Measurements from ENCODE around the gene ALAD.
A peak's percentile ranks its signal among the peaks of the same experiment; 100 is the strongest.
"Not testable (repeated sequence)": the region's sequence is repeated elsewhere in the genome, so short reads cannot be mapped to it uniquely, and the experiment has no call there.

ALAD gene

DNA sequence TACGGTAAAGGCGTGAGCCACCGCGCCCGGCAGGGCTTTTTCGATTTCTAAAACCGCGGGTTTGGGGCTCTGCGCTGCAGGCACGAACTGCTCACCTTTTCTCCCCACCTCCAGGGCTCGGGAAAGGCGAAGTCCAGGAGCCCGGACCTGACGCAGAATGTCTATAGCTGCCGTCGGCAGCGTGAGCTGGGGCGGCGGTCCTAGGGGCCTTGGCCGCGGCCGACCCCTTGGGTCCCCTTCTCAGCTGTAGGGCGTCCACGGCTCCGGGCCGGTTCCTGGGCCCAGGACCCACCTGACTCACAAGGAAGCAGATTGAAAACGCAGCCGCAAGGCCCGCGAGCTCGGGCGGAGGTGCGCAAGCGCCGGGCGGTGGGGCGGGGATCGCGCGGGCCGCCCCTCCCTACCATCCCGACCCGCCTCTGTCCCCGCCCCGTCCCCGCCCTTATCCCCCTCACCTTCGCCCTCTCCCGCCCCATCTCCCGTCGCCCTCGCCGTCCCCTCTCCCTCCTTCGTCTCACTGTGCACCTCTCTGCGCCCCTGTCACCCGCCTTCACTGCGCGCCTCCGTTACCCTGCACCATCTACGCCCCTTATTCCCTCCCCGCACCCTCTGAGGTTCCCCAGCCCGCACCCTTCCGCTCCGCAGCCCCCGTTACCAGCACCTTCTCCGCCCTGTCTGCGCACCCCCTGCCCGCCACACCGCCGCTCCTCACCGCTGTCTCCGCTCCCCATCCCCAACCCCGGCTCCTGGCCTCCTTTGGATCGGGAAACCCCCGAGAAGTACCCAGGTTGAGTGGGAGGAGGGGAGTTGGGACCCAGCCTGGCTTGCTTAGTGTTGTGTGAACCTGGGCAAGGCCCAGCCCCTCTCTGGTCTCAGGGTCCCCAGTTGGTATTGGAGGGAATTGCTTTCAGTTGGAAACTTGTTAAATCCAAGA lies 24.2 kb downstream of the ALAD start, which contains the start of gene HDHD3:
Gene HDHD3 (minus strand): TSS at position 353 of the 934 bp plus-strand sequence. CDS start 2,632 bp downstream, outside the sequence.
- TF ChIP-seq JUND (IDR thresholded peaks at IDR 0.05; ENCODE audit: low read depth), result no peak
- in situ Hi-C loops (cut with HindIII; ENCODE audit: low pct_unique_long_range_greater_than_20kb, low sequenced_read_pairs), result no loop called here
- DNase-seq (ENCODE audit: low read depth in 1 of 2, low spot score in 1 of 2), result peak; percentile 79 to 88

GRCh38 chr9:113375057-113376023 lies 25.7 kb downstream of the ALAD start:
- TF ChIP-seq JUND (IDR thresholded peaks at IDR 0.05; ENCODE audit: low read depth), result no peak
- no peak for DNase-seq (ENCODE audit: low read depth in 1 of 2, low spot score in 1 of 2)
- in situ Hi-C loops (cut with HindIII; ENCODE audit: low pct_unique_long_range_greater_than_20kb, low sequenced_read_pairs), result no loop called here

- no peak for DNase-seq (ENCODE audit: low read depth in 1 of 2, low spot score in 1 of 2)
Observed at GRCh38 chr9:113373676-113374392, 27.2 kb downstream of the ALAD start.

DNA sequence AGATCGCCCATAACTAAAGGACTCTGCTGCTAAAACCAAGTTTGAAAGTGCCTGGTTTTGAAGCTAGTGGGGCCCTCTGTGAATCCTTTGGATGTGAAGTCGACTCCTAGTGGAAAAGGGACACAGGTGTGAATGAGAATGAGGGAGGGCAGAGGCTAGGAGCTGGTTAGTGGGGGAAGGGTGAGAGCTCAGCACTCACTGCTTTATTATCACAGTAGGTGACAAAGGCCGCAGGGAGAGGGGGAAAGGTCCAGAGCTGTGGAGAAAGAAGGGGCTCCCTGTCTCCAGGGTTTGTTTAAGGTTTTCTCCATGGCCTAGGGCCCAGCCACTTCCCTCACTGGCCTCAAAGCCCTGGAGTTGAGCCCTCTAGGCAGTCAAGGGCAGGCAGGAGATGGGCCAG lies 27.8 kb downstream of the ALAD start:
- in situ Hi-C loops (cut with HindIII; ENCODE audit: low pct_unique_long_range_greater_than_20kb, low sequenced_read_pairs), result no loop called here
- TF ChIP-seq JUND (IDR thresholded peaks at IDR 0.05; ENCODE audit: low read depth), result no peak

More at GRCh38 chr9:113373676-113374392, 27.2 kb downstream of the ALAD start:
- in situ Hi-C loops (cut with HindIII; ENCODE audit: low pct_unique_long_range_greater_than_20kb, low sequenced_read_pairs), result no loop called here
- no peak for TF ChIP-seq JUND (IDR thresholded peaks at IDR 0.05; ENCODE audit: low read depth)

GRCh38 chr9:113372059-113372458 lies 29.0 kb downstream of the ALAD start:
- in situ Hi-C loops (cut with HindIII; ENCODE audit: low pct_unique_long_range_greater_than_20kb, low sequenced_read_pairs), result no loop called here
- DNase-seq (ENCODE audit: low read depth in 1 of 2, low spot score in 1 of 2), result no peak
- no peak for TF ChIP-seq JUND (IDR thresholded peaks at IDR 0.05; ENCODE audit: low read depth)

More for the DNA sequence above, 27.8 kb downstream of the ALAD start:
- no peak for DNase-seq (ENCODE audit: low read depth in 1 of 2, low spot score in 1 of 2)

GRCh38 chr9:113370806-113371325 lies 30.2 kb downstream of the ALAD start:
- no peak for DNase-seq (ENCODE audit: low read depth in 1 of 2, low spot score in 1 of 2)
- no peak for TF ChIP-seq JUND (IDR thresholded peaks at IDR 0.05; ENCODE audit: low read depth)
- in situ Hi-C loops (cut with HindIII; ENCODE audit: low pct_unique_long_range_greater_than_20kb, low sequenced_read_pairs), result no loop called here

DNA sequence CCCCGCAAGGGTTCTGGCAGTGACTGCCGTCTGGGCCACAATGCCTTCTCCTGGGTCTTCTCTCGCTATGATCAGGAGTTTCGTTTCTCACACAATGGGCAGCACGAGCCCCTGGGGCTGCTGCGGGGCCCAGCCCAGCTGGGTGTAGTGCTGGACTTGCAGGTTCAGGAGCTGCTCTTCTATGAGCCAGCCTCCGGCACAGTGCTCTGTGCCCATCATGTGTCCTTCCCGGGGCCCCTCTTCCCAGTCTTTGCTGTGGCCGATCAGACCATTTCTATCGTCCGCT lies 31.3 kb downstream of the ALAD start:
- in situ Hi-C loops (cut with HindIII; ENCODE audit: low pct_unique_long_range_greater_than_20kb, low sequenced_read_pairs), result no loop called here
- TF ChIP-seq JUND (IDR thresholded peaks at IDR 0.05; ENCODE audit: low read depth), result no peak
- no peak for DNase-seq (ENCODE audit: low read depth in 1 of 2, low spot score in 1 of 2)

DNA sequence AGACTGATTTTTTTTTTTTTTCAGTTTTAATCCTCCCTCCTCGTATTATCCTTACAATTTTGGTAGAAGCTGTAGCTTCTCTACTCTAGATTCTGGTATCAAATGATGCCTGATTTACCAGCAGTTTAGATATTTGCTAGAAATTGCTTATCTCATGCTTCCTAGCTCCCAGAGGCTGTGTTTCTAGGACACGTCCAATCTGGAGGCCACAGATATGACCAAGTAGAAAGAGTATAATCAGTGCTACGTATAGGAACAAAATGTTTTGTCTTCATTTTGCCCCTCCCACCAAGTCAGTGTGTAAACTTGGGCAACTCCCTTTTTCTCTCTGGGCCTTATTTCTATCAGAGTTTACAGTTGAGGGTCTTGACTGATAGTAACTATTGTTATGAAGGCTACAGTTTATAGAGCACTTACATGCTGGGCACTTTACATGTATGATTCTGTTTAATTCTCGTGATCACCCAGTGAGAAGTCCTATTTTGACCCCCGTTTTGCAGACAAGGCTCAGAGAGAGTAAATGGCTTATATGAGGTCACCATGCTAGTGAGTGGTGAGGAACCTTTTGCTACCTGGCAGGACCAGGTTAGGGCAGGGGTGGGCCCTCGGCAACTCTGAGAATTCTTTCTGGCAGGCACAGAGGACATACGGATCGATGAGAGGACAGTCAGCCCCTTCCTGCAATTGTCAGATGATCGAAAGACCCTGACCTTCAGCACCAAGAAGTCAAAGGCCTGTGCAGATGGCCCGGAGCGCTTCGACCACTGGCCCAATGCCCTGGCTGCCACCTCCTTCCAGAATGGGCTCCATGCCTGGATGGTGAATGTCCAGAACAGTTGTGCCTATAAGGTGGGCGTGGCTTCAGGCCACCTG lies 31.9 kb downstream of the ALAD start:
- TF ChIP-seq JUND (IDR thresholded peaks at IDR 0.05; ENCODE audit: low read depth), result no peak
- DNase-seq (ENCODE audit: low read depth in 1 of 2, low spot score in 1 of 2), result no peak
- in situ Hi-C loops (cut with HindIII; ENCODE audit: low pct_unique_long_range_greater_than_20kb, low sequenced_read_pairs), result no loop called here

- TF ChIP-seq JUND (IDR thresholded peaks at IDR 0.05; ENCODE audit: low read depth), result no peak
- no peak for DNase-seq (ENCODE audit: low read depth in 1 of 2, low spot score in 1 of 2)
- in situ Hi-C loops (cut with HindIII; ENCODE audit: low pct_unique_long_range_greater_than_20kb, low sequenced_read_pairs), result no loop called here
Observed at GRCh38 chr9:113368348-113368981, 32.6 kb downstream of the ALAD start.

DNA sequence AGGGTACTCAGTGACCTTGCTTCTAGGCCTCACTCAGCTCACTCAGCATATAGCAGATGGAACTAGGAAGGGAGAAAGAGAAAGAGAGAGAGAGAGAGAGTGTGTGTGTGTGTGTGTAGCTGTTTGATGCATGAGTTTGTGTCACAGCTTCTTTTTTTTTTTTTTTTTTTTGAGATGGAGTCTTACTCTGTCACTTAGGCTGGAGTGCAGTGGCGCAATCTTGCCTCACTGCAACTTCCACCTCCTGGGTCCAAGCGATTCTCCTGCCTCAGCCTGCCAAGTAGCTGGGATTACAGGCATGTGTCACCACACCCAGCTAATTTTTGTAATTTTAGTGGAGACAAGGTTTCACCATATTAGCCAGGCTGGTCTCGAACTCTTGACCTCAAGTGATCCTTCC lies 35.4 kb downstream of the ALAD start:
- DNase-seq (ENCODE audit: low read depth in 1 of 2, low spot score in 1 of 2); in situ Hi-C loops (cut with HindIII; ENCODE audit: low pct_unique_long_range_greater_than_20kb, low sequenced_read_pairs): not testable (repeated sequence)

DNA sequence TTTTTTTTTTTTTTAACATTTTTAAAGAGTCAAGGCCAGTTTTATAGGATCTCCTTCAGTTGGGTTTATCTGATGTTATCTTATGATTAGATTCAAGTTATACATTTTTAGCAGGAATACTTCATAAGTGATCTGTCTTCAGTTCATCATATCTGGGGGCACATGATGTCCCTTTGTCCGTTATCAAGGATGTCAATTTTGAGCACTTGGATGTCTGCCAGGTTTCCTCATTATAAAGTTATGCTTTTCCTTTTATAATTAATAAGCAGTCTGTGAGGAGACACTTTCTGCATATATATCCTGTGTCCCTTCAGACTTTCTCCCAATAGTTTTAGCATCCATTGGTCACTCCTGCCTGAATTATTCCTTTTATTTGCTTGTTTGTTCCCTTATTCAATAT lies 36.1 kb downstream of the ALAD start:
- no peak for TF ChIP-seq JUND (IDR thresholded peaks at IDR 0.05; ENCODE audit: low read depth)
- DNase-seq (ENCODE audit: low read depth in 1 of 2, low spot score in 1 of 2), result no peak
- in situ Hi-C loops (cut with HindIII; ENCODE audit: low pct_unique_long_range_greater_than_20kb, low sequenced_read_pairs), result no loop called here

All from T47D (cell line).